WTC11 (cell line): ENCODE data around the gene PLXDC2. TPM values are rescaled to one million over a fixed set of nuclear protein-coding genes. Genes with fewer than 3 reads are reported as not detected.

Source experiments
- ATAC-seq: fragments of 200-7000 bp; cut with Tn5 transposase; 2 replicates; pipeline ENCODE4 v1.10.0; 2021; ENCODE audit warnings: mild to moderate bottlenecking, moderate library complexity
- CTCF ChIA-PET: fragments of 300-600 bp; sonication (Branson Sonifier 250); formaldehyde crosslinking; loops from one replicate; lab custom pipeline; 2021; ENCODE audit warnings: antibody characterized with exemption; lab: Charles Lee
- POLR2A ChIA-PET: fragments of 350-600 bp; sonication (Branson Sonifier 250); formaldehyde crosslinking; loops from one replicate; lab custom pipeline; 2021; ENCODE audit warnings: antibody characterized with exemption; lab: Charles Lee
- DNase-seq: peaks from one replicate; pipeline ENCODE4 v3.0.0; 2021; ENCODE audit warnings: low spot score
- H3K27ac Mint-ChIP-seq: 2 replicates; pipeline ENCODE4 v1.8.0; 2021; ENCODE audit warnings: mixed read lengths
- H3K27me3 Mint-ChIP-seq: 2 replicates; pipeline ENCODE4 v1.8.0; 2021; ENCODE audit warnings: low read depth, mild to moderate bottlenecking, moderate library complexity, mixed read lengths
- H3K36me3 Mint-ChIP-seq: 2 replicates; pipeline ENCODE4 v1.8.0; 2021; ENCODE audit warnings: mixed read lengths
- H3K4me1 Mint-ChIP-seq: 2 replicates; pipeline ENCODE4 v1.8.0; 2022; ENCODE audit warnings: mixed read lengths
- H3K4me3 Mint-ChIP-seq: 2 replicates; pipeline ENCODE4 v1.8.0; 2021; ENCODE audit warnings: mild to moderate bottlenecking, moderate library complexity, mixed read lengths
- H3K9me3 Mint-ChIP-seq: 2 replicates; pipeline ENCODE4 v1.8.0; 2021; ENCODE audit warnings: mixed read lengths
- AR ChIP-seq: fragments of 250-450 bp; sonication (Bioruptor Pico); IDR thresholded peaks from 2 replicates; pipeline ENCODE4 v1.9.0; 2021; ENCODE audit warnings: mild to moderate bottlenecking
- CDX4 ChIP-seq: fragments of 250-450 bp; sonication (Bioruptor Pico); IDR thresholded peaks from 2 replicates; pipeline ENCODE4 v1.9.0; 2021; ENCODE audit warnings: moderate library complexity, mild to moderate bottlenecking, inconsistent platforms, borderline replicate concordance
- CREM ChIP-seq: sonication (generic); formaldehyde crosslinking; IDR thresholded peaks from 2 replicates; pipeline ENCODE4 v1.8.1; 2022; ENCODE audit warnings: mild to moderate bottlenecking, missing genetic modification reagents, moderate library complexity
- ESRRA ChIP-seq: sonication (generic); formaldehyde crosslinking; IDR thresholded peaks from 2 replicates; pipeline ENCODE4 v1.8.1; 2022; ENCODE audit warnings: mild to moderate bottlenecking, missing genetic modification reagents, borderline replicate concordance
- GRHL2 ChIP-seq: fragments of 250-450 bp; sonication (Bioruptor Pico); IDR thresholded peaks from 2 replicates; pipeline ENCODE4 v1.8.0; 2022; ENCODE audit warnings: mild to moderate bottlenecking, moderate library complexity; ENCODE audit not compliant: insufficient replicate concordance, severe bottlenecking
- MXD4 ChIP-seq: fragments of 250-450 bp; sonication (Bioruptor Pico); IDR thresholded peaks from 2 replicates; pipeline ENCODE4 v1.8.0; 2021; ENCODE audit warnings: mild to moderate bottlenecking, moderate library complexity, borderline replicate concordance
- PRDM15 ChIP-seq: sonication (generic); formaldehyde crosslinking; IDR thresholded peaks from 2 replicates; pipeline ENCODE4 v1.8.0; 2022; ENCODE audit warnings: missing genetic modification reagents
- SP1 ChIP-seq: sonication (generic); formaldehyde crosslinking; conservative IDR thresholded peaks from 2 replicates; pipeline ENCODE4 v1.8.1; 2022; ENCODE audit warnings: missing genetic modification reagents
- TEAD1 ChIP-seq: sonication (generic); formaldehyde crosslinking; IDR thresholded peaks from 2 replicates; pipeline ENCODE4 v1.8.0; 2022; ENCODE audit warnings: mild to moderate bottlenecking, missing genetic modification reagents
- ZNF423 ChIP-seq: fragments of 250-450 bp; sonication (Bioruptor Pico); IDR thresholded peaks from 2 replicates; pipeline ENCODE4 v2.1.2; 2022; ENCODE audit warnings: mild to moderate bottlenecking, moderate library complexity
- ZNF425 ChIP-seq: fragments of 250-450 bp; sonication (Bioruptor Pico); conservative IDR thresholded peaks from 2 replicates; pipeline ENCODE4 v1.9.0; 2021; ENCODE audit warnings: mild to moderate bottlenecking
- ZNF532 ChIP-seq: fragments of 250-450 bp; sonication (Bioruptor Pico); IDR thresholded peaks from 2 replicates; pipeline ENCODE4 v1.9.0; 2021; ENCODE audit warnings: mild to moderate bottlenecking, borderline replicate concordance
- total RNA-seq: library from RNA; stranded (reverse); gene quantifications from 3 replicates; pipeline ENCODE4 v1.2.3, GENCODE V29; 2021
- TF ChIP-seq, protein P1 (sequence below): sonication (generic); formaldehyde crosslinking; IDR thresholded peaks from 2 replicates; pipeline ENCODE4 v1.8.0; 2023; ENCODE audit warnings: missing genetic modification reagents, mild to moderate bottlenecking, borderline replicate concordance

The PLXDC2 gene
- total RNA-seq, 1 experiment from 2014 or later = 31.7 TPM

- TF ChIP-seq PRDM15 (no peak), ESRRA (CRISPR knock-in tag) (no peak)
- TF ChIP-seq, protein P1, sequence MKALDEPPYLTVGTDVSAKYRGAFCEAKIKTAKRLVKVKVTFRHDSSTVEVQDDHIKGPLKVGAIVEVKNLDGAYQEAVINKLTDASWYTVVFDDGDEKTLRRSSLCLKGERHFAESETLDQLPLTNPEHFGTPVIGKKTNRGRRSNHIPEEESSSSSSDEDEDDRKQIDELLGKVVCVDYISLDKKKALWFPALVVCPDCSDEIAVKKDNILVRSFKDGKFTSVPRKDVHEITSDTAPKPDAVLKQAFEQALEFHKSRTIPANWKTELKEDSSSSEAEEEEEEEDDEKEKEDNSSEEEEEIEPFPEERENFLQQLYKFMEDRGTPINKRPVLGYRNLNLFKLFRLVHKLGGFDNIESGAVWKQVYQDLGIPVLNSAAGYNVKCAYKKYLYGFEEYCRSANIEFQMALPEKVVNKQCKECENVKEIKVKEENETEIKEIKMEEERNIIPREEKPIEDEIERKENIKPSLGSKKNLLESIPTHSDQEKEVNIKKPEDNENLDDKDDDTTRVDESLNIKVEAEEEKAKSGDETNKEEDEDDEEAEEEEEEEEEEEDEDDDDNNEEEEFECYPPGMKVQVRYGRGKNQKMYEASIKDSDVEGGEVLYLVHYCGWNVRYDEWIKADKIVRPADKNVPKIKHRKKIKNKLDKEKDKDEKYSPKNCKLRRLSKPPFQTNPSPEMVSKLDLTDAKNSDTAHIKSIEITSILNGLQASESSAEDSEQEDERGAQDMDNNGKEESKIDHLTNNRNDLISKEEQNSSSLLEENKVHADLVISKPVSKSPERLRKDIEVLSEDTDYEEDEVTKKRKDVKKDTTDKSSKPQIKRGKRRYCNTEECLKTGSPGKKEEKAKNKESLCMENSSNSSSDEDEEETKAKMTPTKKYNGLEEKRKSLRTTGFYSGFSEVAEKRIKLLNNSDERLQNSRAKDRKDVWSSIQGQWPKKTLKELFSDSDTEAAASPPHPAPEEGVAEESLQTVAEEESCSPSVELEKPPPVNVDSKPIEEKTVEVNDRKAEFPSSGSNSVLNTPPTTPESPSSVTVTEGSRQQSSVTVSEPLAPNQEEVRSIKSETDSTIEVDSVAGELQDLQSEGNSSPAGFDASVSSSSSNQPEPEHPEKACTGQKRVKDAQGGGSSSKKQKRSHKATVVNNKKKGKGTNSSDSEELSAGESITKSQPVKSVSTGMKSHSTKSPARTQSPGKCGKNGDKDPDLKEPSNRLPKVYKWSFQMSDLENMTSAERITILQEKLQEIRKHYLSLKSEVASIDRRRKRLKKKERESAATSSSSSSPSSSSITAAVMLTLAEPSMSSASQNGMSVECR = no peak
- TF ChIP-seq, all 79 proteins: peak for 0
Measured at GRCh38 chr10:20087353-20087752, 271.1 kb downstream of the PLXDC2 start (continued).

DNA sequence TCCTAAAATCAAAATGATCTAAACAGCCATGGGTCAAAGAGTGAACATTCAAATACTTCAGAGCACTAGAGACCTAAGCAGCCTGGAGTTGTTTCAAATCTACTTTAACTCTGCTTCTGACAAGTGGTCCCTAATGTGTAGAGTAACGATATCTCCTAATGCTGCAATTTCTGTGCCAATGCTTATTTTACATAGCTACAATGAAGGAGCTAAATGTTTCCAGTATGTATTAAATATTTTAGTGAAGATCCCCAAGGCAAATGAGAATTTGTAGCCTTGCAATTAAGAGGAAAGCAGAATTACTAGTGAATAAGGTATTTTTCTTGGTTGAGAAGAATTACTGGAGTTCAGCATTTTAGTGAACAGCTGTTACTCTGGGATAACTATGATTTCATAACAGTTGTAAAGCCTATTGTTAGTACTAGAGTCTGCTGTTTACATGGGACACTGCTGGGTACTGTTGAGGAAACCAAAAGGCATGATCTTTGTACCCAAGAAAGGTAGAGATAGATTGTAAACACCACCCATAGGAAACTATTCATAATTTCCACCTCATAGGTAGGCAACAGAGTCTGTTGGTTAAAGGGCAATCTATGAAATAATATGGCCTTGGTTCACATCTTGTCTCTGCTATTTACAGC, 271.9 kb downstream of the PLXDC2 start:
- H3K27ac Mint-ChIP-seq = no peak overlapping the region
- DNase-seq = no peak
- no peak overlapping the region for H3K4me3 Mint-ChIP-seq
- ChIA-PET CTCF (no interaction called here), POLR2A (no interaction called here)
- no peaks in the 10 kb centered on the region for H3K27me3 Mint-ChIP-seq
- TF ChIP-seq SP1 (CRISPR knock-in tag) (no peak), CREM (CRISPR knock-in tag) (no peak), GRHL2 (CRISPR knock-in tag) (no peak), TEAD1 (CRISPR knock-in tag) (no peak), ZNF425 (CRISPR knock-in tag) (no peak), AR (no peak)
- peaks cover 10% of the 10 kb centered on the region for H3K36me3 Mint-ChIP-seq
- no peak for ATAC-seq
- peaks cover 7% of the 10 kb centered on the region for H3K9me3 Mint-ChIP-seq
- H3K4me1 Mint-ChIP-seq = peaks cover 21% of the 10 kb centered on the region

DNA sequence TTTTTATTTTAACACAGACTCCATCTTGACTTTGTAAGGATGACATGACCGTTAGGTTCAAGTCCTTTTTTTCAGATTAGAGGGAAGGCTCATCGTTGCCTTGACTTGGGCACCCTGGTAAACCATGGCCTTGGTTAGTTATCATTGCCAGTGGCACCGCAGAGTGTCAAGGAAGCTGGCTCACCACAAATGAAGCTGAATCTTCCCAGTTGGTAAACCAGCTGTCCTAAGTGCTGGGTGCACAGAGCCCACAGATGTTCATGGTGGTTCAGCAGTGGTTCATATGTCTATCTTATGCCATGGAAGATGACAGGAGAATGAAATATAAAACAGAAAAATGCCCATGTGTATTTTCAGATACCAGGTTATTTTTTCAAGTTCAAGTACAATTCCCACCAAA, 273.6 kb downstream of the PLXDC2 start:
- Mint-ChIP-seq H3K27ac (no peak overlapping the region), H3K9me3 (peaks cover 7% of the 10 kb centered on the region), H3K4me3 (no peak overlapping the region), H3K36me3 (peaks cover 10% of the 10 kb centered on the region), H3K27me3 (no peaks in the 10 kb centered on the region), H3K4me1 (peaks cover 11% of the 10 kb centered on the region)
- no peak for ATAC-seq
- ChIA-PET CTCF (no interaction called here), POLR2A (no interaction called here)
- DNase-seq = no peak
- TF ChIP-seq CDX4 (CRISPR knock-in tag) (no peak), ZNF423 (CRISPR knock-in tag) (no peak), ZNF532 (CRISPR knock-in tag) (no peak), MXD4 (CRISPR knock-in tag) (no peak)
